ENCODE results near the gene SLC44A5.
A peak's percentile ranks its signal among the peaks of the same experiment; 100 is the strongest.
"Not testable (repeated sequence)": the region's sequence is repeated elsewhere in the genome, so short reads cannot be mapped to it uniquely, and the experiment has no call there.

The SLC44A5 gene

GRCh38 chr1:75611014-75611413 is at the start of gene SLC44A5:
Gene SLC44A5 (minus strand): TSS chr1:75611114. CDS start chr1:75541447, 69,667 bp downstream.
- DNase-seq, result no peak

GRCh38 chr1:75655931-75656330 is 45.0 kb upstream of the SLC44A5 start:
- DNase-seq, result no peak

- not testable (repeated sequence) for DNase-seq
Observed at GRCh38 chr1:75647183-75647582, 36.3 kb upstream of the SLC44A5 start.

GRCh38 chr1:75645153-75645552 is 34.2 kb upstream of the SLC44A5 start:
- not testable (repeated sequence) for DNase-seq

GRCh38 chr1:75643460-75643859 is 32.5 kb upstream of the SLC44A5 start:
- no peak for DNase-seq

GRCh38 chr1:75641325-75641724 is 30.4 kb upstream of the SLC44A5 start:
- DNase-seq, result no peak

- no peak for DNase-seq
Observed at GRCh38 chr1:75640137-75640536, 29.2 kb upstream of the SLC44A5 start.

GRCh38 chr1:75632350-75632949 is 21.5 kb upstream of the SLC44A5 start:
- peak in 4 of 51 donors; percentile 2 to 29 (median 4) for DNase-seq

- DNase-seq, result no peak
Observed at GRCh38 chr1:75630998-75631397, 20.1 kb upstream of the SLC44A5 start.

- DNase-seq, result no peak
Observed at GRCh38 chr1:75630004-75630594, 19.2 kb upstream of the SLC44A5 start.

- DNase-seq, result no peak
Observed at GRCh38 chr1:75625795-75626194, 14.9 kb upstream of the SLC44A5 start.

GRCh38 chr1:75618382-75618781 is 7.5 kb upstream of the SLC44A5 start:
- no peak for DNase-seq

- DNase-seq, result peak in 6 of 51 donors; percentile 12 to 35 (median 24)
Observed at GRCh38 chr1:75616436-75617433, 5.8 kb upstream of the SLC44A5 start.

GRCh38 chr1:75615613-75616435 is 4.9 kb upstream of the SLC44A5 start:
- DNase-seq, result peak in 28 of 51 donors; percentile 11 to 62 (median 30)

- peak in 2 of 51 donors; percentile 19 to 27 for DNase-seq
Observed at GRCh38 chr1:75614399-75614756, 3.5 kb upstream of the SLC44A5 start.

- no peak for DNase-seq
Observed at GRCh38 chr1:75613916-75614315, 3.0 kb upstream of the SLC44A5 start.

- DNase-seq, result no peak
Observed at GRCh38 chr1:75612976-75613375, 2.1 kb upstream of the SLC44A5 start.

- no peak for DNase-seq
Observed at GRCh38 chr1:75602486-75602885, 8.4 kb downstream of the SLC44A5 start.

GRCh38 chr1:75600781-75601180 is 10.1 kb downstream of the SLC44A5 start:
- no peak for DNase-seq

- DNase-seq, result no peak
Observed at GRCh38 chr1:75594327-75594726, 16.6 kb downstream of the SLC44A5 start.

GRCh38 chr1:75593457-75593856 is 17.5 kb downstream of the SLC44A5 start:
- DNase-seq, result not testable (repeated sequence)

Data from hypothalamus (tissue), 51 donors.